ENCODE measurements around the gene MARCHF7.
"Not testable (repeated sequence)": the region's sequence is repeated elsewhere in the genome, so short reads cannot be mapped to it uniquely, and the experiment has no call there.

The MARCHF7 gene

DNA sequence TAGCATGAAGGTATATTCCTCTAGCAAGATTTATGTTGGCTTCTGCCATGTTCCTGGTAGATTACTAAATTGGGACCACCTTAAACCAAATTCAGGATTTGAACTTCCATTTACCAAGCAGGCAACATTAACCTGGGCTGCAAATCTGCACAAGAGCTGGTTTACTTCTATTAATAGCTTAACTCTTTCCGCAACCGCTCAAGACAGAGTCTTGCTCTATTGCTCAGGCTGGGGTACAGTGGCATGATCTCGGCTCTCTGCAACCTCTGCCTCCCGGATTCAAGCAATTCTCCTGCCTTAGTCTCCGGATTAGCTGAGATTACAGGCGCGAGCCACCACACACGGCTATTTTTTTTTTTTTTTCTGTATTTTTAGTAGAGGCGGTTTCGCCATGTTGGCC lies 8.4 kb downstream of the MARCHF7 start:
- DNase-seq (ENCODE audit: low spot score): no peak

DNA sequence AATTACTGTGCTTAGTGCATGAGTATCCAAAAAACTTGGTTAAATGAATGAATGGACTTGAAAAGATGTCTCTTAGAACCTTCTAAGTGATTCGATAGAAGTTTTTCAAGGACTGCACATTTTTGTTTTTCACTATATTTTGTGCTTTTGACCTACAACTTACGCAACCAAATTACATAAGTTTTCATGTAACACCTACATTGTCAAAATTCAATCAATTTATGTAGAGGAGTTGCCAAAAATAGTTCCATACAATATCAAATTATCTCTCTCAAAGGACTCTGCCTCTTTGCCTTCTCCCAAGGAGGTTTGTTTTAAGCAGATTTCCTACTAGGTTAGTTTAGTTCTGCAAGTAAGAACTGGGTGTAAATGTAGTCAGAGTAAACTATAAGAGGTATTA lies 10.3 kb downstream of the MARCHF7 start:
- peak; percentile 63 for DNase-seq (ENCODE audit: low spot score)

DNA sequence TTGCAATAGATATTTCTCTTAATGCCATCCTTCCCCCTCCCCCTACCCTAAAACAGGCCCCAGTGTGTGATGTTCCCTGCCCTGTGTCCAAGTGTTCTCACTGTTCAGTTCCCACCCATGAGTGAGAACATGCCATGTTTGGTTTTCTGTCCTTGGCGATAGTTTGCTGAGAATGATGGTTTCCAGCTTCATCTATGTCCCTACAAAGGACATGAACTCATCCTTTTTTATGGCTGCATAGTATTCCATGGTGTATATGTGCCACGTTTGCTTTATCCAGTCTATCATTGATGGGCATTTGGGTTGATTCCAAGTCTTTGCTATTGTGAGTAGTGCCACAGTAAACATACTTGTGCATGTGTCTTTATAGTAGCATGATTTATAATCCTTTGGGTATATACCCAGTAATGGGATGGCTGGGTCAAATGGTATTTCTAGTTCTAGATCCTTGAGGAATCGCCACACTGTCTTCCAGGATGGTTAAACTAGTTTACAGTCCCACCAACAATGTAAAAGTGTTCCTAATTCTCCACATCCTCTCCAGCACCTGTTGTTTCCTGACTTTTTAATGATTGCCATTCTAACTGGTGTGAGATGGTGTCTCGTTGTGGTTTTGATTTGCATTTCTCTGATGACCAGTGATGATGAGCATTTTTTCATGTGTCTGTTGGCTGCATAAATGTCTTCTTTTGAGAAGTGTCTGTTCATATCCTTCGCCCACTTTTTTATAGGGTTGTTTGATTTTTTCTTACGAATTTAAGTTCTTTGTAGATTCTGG lies 12.7 kb downstream of the MARCHF7 start:
- not testable (repeated sequence) for DNase-seq (ENCODE audit: low spot score)

DNA sequence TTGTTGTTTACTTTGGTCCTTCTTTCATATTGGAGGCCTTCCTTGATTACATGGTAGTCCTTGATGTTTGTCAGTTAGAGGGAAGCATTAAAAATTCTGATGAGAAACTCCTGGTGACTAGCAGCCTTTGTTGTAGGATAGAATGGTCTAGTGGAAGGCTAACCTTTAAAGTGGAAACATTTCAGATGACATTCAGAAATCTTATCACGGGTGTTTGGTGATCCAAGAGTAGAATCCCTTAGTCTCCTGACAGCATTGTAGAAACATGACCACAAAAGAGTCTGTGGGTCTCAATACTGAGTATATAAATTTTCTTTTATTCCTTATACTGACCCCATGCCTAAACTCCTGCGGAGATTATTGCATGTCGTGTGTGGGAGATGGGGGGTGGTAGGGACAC lies 13.4 kb downstream of the MARCHF7 start:
- DNase-seq (ENCODE audit: low spot score): no peak

DNA sequence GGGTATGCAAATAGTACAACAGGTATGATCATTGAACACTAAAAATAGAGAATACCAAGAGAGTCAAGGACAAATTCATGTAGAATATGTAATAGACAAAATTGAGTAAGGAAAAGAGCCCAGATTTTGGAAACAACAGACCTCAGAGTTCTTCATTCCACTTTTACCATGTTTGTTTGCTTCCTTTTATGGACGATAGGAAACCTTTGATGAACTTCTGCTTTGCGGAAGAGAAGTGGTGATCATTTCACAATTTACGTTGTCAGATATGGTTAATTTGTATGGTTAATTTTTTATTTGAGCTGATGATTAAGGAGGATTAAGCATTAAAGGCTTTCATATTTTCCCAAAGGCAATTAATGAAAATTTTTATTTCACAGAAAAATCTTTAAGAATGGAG lies 16.3 kb downstream of the MARCHF7 start:
- no peak for DNase-seq (ENCODE audit: low spot score)

DNA sequence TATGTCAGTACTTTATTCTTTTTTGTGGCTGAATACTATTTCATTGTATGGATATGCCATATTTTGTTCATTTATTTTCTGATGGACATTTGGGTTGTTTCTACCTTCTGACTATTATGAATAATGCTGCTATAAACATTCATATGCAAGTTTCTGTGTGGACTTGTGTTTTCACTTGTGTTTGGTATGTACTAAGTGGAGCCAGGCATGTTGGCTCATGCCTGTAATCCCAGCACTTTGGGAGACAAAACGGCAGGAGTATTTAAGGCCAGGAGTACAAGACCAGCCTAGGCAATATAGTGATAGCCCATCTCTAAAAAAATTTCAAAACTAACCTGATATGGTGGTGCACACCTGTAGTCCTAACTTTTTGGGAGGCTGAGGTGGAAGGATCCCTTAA lies 23.3 kb downstream of the MARCHF7 start:
- DNase-seq (ENCODE audit: low spot score): no peak

DNA sequence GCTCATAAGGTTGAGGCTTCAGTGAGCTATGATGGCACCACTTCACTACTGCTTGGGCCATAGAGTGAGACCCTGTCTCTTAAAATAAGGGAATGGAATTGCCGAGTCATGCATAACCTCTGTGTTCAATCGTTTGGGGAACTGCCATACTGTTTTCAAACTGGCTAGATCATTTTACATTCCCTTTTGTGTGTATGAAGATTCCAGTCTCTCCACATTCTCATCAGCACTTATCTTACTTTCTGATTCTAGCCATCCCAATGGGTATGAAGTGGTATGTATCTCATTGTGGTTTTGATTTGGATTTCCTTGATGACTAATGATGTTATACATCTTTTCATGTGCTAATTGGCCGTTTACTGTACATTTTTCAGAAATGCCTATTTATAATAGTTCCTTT lies 23.7 kb downstream of the MARCHF7 start:
- no peak for DNase-seq (ENCODE audit: low spot score)

DNA sequence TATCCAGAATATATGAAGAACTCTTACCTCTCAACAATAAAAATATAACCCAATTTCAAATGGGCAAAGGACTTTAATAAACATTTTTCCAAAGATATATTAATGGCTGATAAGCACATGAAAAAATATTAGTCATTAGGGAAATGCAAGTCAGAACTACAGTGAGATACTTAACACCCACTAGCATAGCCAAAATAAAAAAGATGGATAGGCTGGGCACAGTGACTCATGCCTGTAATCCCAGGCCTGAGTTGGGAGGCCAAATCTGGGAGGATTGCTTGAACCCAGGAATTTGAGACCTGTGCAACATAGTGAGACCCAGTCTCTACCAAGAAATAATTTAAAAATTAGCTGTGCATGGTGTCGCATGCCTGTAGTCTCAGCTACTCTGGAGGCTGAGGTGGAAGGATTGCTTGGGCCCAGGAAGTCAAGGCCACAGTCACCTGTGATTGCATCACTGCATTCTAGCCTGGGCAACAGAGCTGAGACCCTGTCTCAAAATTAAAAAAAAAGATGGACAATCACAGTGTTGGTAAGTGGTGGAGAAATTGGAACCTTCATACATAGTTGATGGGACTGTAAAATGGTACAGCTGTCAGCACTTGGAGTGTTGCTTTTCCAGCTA lies 25.1 kb downstream of the MARCHF7 start:
- no peak for DNase-seq (ENCODE audit: low spot score)

DNA sequence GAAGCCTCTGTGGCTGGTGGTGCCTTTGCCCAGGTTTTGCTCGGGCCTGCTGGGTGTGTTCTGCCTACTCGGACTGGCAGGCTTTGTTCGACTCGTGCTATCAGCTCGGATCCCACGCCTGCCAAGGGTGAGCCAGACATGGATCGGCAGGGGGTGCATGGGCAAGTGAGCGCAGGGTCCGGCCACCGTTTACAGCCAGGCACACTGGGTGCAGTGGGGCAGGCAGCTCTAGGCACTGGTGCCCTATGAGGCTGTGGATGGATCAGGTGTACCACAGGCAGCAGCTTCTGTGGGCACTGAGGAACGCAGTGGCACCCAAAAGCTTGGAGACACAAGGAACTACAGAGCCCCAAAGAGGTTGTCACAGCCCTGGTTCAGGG lies 25.6 kb downstream of the MARCHF7 start:
- no peak for DNase-seq (ENCODE audit: low spot score)

DNA sequence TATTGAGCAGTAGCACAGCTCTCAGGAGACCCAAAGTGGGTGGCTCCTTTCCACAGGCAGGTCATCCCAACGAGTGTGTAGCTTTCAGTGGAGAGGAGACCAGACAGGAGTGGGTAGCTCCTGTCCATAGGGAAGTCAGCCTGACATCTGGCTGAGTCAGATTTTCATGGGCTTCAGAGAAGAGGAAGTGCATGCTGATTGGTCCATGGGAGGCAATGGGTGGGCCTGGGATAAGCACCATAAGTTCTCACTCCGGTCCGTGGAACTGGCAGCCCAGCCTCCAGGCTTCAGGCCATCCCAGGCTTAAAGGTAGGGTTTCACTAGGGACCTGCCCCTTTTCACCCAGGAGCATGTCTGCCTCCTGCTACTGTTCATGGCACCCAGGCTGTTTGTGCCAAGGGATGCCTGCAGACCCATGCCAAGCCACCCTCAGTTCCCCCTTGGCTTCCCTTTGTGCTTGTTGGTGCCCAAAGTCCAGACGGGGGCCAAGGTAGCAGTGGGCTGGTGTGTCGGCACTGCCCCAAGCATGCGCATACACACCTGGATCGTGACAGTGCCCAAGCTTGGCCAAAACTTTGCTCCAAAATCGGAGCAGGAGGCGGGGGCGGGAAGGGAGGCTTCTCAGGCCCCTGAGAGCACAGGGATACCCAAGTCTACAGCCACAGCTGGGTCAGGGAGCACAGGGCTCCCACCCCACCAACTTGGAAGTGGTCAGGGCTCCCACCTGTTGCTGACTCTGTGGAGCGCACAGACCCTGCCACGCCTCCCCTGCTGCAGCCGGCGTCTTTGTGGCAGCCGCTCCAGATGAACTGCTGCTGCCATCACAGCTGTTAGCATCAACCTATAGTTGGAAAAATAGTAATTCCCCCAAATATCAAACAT lies 26.4 kb downstream of the MARCHF7 start:
- no peak for DNase-seq (ENCODE audit: low spot score)

DNA sequence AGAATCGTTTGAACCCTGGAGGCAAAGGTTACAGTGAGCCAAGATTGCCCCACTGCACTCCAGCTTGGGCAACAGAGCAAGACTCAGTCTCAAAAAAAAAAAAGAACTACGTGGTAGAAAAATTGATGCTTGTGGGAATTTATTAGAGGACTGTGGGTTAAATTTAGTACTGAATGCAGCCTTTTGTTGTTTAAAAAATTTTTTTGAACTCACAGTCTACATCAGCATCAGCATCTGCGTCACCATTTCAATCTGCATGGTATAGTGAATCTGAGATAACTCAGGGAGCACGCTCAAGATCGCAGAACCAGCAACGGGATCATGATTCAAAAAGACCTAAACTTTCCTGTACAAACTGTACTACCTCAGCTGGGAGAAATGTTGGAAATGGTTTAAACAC lies 30.5 kb downstream of the MARCHF7 start:
- no peak for DNase-seq (ENCODE audit: low spot score)

DNA sequence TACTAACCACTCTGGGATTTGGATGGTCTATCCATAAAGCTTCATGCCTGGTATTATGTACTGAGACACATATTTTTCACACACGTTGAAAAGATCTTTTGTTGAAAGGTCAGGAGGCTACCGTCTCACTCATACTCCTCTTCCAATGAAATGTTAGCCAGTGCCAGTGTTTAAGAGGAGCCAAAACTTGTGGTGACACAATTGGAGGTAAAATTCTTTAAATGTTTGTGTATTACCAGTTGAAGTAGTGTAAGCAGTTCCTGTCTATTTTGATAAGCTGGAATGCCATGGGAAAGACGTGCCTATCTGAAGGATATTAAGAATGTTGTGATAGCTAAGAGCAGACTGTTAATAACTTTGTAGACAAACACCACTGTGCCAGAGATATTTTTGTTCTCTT lies 32.1 kb downstream of the MARCHF7 start:
- DNase-seq (ENCODE audit: low spot score): no peak

DNA sequence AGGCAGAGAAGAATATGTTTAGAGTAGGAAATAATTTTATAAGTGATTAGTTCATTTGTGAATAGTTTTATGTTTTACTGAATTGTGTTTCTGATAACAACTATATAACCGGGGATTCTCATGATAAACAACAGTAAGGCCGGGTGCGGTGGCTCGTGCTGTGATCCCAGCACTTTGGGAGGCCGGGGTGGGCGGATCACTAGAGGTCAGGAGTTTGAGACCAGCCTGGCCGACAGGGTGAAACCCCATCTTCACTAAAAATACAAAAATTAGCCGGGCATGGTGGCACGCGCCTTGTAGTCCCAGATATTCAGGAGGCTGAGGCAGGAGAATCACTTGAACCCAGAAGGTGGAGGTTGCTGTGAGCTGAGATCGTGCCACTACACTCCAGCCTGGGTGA lies 32.9 kb downstream of the MARCHF7 start:
- not testable (repeated sequence) for DNase-seq (ENCODE audit: low spot score)

DNA sequence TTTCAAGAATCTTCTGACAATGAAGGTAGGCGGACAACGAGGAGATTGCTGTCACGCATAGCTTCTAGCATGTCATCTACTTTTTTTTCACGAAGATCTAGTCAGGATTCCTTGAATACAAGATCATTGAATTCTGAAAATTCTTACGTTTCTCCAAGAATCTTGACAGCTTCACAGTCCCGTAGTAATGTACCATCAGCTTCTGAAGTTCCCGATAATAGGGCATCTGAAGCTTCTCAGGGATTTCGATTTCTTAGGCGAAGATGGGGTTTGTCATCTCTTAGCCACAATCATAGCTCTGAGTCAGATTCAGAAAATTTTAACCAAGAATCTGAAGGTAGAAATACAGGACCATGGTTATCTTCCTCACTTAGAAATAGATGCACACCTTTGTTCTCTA lies 35.8 kb downstream of the MARCHF7 start:
- peak; percentile 38 for DNase-seq (ENCODE audit: low spot score)

DNA sequence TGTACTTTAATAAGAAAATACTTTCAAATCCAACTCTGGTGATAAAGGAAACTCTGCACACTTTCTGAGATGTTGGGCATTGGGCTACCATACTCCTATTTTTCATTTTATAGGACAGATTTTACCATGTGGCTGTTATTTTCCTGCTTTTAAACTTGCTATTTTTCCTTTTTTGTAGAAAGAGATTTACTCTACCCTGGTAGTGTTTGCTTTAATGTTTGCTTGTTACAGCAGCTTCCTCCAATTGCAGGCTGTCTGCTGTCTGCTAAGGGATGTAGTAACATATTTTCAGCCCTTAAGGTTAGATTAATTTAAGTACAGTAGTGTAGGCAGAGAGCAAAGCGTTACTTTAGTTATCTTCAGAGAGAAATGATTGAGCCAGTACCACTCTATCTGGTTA lies 38.6 kb downstream of the MARCHF7 start:
- no peak for DNase-seq (ENCODE audit: low spot score)

DNA sequence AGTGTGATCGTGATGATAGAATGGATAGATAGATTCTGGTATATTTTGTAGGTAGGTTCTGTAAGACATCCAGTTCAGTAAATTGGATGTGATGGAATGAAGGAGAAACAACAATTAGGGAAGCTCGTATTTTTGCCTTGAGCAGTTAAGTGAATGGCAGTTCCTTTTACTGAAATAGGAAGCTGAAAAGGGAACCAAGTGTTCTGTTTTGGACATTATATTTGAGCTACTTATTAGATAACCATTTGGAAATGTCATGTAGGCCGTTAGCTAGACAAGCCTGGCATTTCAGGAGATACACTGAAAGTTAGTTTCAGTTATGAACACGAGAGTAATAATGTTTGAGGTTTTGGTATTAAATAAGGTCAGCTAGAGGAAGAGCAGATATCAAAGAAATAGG lies 41.5 kb downstream of the MARCHF7 start:
- no peak for DNase-seq (ENCODE audit: low spot score)

DNA sequence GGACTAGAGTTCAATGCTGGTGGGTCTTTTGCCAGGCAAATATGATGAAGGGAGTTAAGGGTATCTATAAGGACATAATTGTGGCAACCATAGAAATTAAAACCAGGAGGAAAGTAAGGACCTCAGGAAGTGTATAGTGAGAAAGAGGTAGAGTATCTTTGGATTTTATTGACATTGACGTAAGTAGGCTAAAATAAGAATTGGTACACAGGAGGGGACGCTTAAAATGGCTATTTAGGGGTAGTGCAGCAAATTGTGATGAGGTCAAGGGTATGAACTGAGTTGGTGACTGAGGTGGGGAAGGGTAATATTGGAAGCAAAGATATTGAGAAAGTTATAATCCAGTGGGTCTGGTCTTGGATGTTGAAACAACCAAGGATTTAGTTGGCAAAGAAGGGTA lies 42.7 kb downstream of the MARCHF7 start:
- no peak for DNase-seq (ENCODE audit: low spot score)

DNA sequence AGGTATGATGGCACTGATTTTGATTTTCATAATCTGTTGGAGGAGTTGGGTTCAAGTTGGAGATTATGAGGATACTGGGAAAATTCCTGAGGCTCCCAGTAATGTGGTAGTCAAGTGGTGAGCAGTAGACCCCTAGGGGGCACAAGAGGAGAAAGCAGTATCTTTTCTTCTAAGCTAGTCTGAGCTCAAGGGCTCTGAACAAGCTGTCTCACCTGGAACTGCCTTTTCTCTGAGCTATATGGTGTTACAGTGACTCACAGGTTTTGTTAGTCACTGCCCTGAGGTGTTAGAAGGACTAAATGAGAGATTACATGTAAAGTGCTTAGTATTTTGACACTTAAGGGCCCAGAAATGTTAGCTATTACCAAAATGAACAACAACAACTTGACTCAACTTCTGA lies 43.5 kb downstream of the MARCHF7 start:
- DNase-seq (ENCODE audit: low spot score): no peak

DNA sequence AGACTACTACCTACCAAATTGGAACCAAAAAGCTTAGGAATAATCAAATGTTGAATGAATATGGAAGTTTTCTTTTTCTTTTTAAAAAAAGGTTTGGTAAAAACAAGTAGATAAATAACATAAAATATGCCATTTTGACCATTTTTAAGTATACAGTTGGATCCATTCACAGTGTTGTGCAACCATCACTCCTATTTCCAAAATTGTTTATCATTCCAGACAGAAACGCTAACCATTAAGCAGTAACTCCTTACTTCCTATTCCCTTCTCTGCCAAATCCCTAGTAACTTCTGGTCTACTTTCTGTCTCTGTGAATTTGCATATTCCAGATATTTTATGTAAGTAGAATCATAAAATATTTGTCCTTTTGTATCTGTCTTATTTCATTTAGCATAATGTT lies 45.9 kb downstream of the MARCHF7 start:
- DNase-seq (ENCODE audit: low spot score): no peak

DNA sequence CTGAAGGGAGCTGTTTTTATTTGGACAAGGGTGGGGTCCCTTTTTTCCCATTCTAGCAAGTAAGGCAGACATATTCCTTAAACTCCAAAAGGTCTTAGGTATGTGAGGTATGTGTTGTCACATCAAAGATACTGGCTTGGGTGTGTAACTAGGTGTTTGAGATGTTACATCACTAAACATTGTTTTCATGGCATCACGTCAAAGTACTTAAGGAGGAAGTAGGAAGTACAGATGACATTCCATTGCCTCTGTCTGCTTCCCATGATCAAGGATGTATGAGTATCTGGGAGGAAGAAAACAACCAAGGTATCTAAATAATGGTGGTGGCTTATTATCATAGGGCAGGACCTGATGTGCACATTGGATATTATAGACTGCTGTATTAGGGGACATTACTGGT lies 46.4 kb downstream of the MARCHF7 start:
- DNase-seq (ENCODE audit: low spot score): no peak

DNA sequence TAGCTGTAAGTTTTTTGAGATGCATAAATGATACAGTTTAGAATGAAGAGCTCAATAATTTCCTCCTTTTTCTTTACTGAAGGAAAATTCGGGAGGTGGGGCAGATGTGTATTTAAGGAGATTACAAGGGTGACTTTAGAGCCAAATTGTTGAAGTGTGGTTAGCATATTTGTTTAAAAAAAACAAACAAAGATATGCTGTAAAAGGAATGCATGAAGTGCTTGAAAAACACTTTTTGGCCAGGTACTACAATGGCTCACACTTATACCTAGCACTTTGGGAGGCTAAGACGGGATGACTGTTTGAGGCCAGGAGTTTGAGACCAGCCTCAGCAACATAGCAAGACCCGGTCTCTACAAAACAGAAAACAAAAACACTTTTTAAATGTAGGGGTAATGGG lies 47.3 kb downstream of the MARCHF7 start:
- no peak for DNase-seq (ENCODE audit: low spot score)

DNA sequence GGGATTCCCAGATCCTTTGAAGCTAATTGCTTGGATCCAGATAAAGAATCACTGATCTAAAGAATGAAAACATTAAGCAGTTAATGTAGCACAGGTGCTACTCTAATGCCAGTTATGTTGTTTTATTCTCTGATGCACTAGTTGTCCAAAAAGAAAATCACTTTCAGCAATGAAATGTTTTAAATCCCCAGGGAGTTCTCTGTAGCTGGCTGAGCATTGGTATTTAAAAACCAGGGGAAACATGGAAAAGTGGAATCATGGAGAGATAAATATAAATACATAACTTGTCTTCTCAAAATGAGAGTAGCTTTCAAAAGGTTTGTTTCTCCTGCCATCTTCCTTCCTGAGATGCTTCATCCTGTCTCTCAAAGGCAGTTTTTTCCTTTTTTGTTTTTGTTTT lies 48.0 kb downstream of the MARCHF7 start:
- no peak for DNase-seq (ENCODE audit: low spot score)

DNA sequence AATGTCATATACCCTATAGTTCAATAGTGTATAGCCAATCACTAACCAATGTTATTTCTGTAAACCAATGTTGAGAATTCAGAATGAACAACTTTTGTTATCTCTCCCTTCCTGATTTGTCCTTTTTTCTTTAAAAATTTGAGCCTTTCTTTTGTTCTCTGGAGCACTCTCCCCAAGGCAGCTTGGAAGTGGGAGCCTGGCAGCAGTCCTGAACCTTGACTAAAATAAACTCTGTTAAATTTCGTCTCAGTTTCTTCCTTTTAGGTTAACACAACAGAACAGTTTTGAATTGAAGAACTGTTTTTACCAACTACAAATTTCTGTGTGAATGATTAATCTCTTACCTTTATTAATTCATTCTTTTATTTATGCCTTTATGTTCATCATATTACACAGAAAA lies 49.8 kb downstream of the MARCHF7 start:
- no peak for DNase-seq (ENCODE audit: low spot score)
